GM19468 (cell line): ENCODE results near the gene TANGO2.

Experiments
- ATAC-seq: cut with Tn5 transposase; IDR thresholded peaks from one replicate; pipeline ENCODE4 v1.9.1; 2021; ENCODE audit warnings: mild to moderate bottlenecking, moderate library complexity, moderate number of reproducible peaks; ENCODE audit not compliant: unreplicated experiment; ENCODE audit errors: extremely low read depth

Gene TANGO2

GRCh38 chr22:20024225-20024624 is 3.3 kb downstream of the TANGO2 start:
- ATAC-seq, result no peak

GRCh38 chr22:20024650-20025397 is 3.9 kb downstream of the TANGO2 start:
- no peak for ATAC-seq

GRCh38 chr22:20025401-20026203 is 4.7 kb downstream of the TANGO2 start:
- no peak for ATAC-seq

GRCh38 chr22:20026204-20026908 is 5.4 kb downstream of the TANGO2 start:
- no peak for ATAC-seq

GRCh38 chr22:20026996-20027601 is 6.2 kb downstream of the TANGO2 start:
- no peak for ATAC-seq

GRCh38 chr22:20027966-20028854 is 7.3 kb downstream of the TANGO2 start:
- ATAC-seq, result no peak

- no peak for ATAC-seq
Observed at GRCh38 chr22:20028855-20029549, 8.1 kb downstream of the TANGO2 start.

GRCh38 chr22:20029550-20030225 is 8.8 kb downstream of the TANGO2 start:
- ATAC-seq, result no peak

GRCh38 chr22:20031732-20032406 is 11.0 kb downstream of the TANGO2 start:
- ATAC-seq, result no peak

GRCh38 chr22:20032407-20032991 is 11.6 kb downstream of the TANGO2 start:
- ATAC-seq, result no peak

- ATAC-seq, result no peak
Observed at GRCh38 chr22:20033045-20033706, 12.3 kb downstream of the TANGO2 start.

- no peak for ATAC-seq
Observed at GRCh38 chr22:20034143-20034542, 13.2 kb downstream of the TANGO2 start.

GRCh38 chr22:20035375-20036083 is 14.6 kb downstream of the TANGO2 start:
- no peak for ATAC-seq

- no peak for ATAC-seq
Observed at GRCh38 chr22:20036084-20036482, 15.2 kb downstream of the TANGO2 start.

GRCh38 chr22:20036535-20037392 is 15.9 kb downstream of the TANGO2 start:
- ATAC-seq, result no peak
